Nephron (organoid): ENCODE results near the gene NOP10.
"Not testable (repeated sequence)": the region's sequence is repeated elsewhere in the genome, so short reads cannot be mapped to it uniquely, and the experiment has no call there.

Experiments
- H3K27ac Mint-ChIP-seq, 3 experiments: 2 replicates each; pipeline ENCODE4 v1.8.0; 2020; ENCODE audit warnings: mixed read lengths in 3 of 3, mild to moderate bottlenecking in 2 of 3, moderate library complexity in 1 of 3
- H3K27me3 Mint-ChIP-seq: 2 replicates; pipeline ENCODE4 v1.8.0; 2021; ENCODE audit warnings: low read depth, mild to moderate bottlenecking, moderate library complexity, mixed read lengths
- H3K36me3 Mint-ChIP-seq: 2 replicates; pipeline ENCODE4 v1.8.0; 2020; ENCODE audit warnings: low read depth, mixed read lengths
- H3K4me1 Mint-ChIP-seq: 2 replicates; pipeline ENCODE4 v1.8.0; 2020; ENCODE audit warnings: mixed read lengths
- H3K4me3 Mint-ChIP-seq, 3 experiments: 2 replicates each; pipeline ENCODE4 v1.8.0; 2020; ENCODE audit warnings: mild to moderate bottlenecking in 3 of 3, mixed read lengths in 3 of 3, moderate library complexity in 2 of 3
- H3K9me3 Mint-ChIP-seq: 2 replicates; pipeline ENCODE4 v1.8.0; 2020; ENCODE audit warnings: mixed read lengths
- CTCF ChIP-seq, 3 experiments: fragments of 200-600 bp; sonication (generic); IDR thresholded peaks; one replicate each; pipeline ENCODE4 v1.5.0; 2021; ENCODE audit warnings: antibody characterized with exemption in 3 of 3; ENCODE audit not compliant: unreplicated experiment in 3 of 3

The NOP10 gene

GRCh38 chr15:34342737-34343575 lies at the start of gene NOP10, which contains the start of gene NUTM1:
Gene NOP10 (minus strand): TSS chr15:34343136. CDS start chr15:34343073, 63 bp downstream.
Gene NUTM1 (plus strand): TSS chr15:34343315. CDS start chr15:34343697, 382 bp downstream.
- Mint-ChIP-seq H3K4me1 (peaks cover 10% of the 10 kb centered on the region), H3K36me3 (peaks cover 16% of the 10 kb centered on the region), H3K9me3 (no peaks in the 10 kb centered on the region), H3K4me3 (peak within 1 kb of the TSS in 1 of 3 experiments; percentile 95), H3K27me3 (no peaks in the 10 kb centered on the region), H3K27ac (peak within 1 kb of the TSS in 2 of 3 experiments; percentile 90)
- TF ChIP-seq CTCF (IDR thresholded peaks at IDR 0.05; ENCODE audit: unreplicated experiment in 3 of 3) = peak; percentile 94 to 95 (median 94)

- H3K36me3 Mint-ChIP-seq, H3K27ac Mint-ChIP-seq, H3K9me3 Mint-ChIP-seq, H3K27me3 Mint-ChIP-seq, H3K4me3 Mint-ChIP-seq, H3K4me1 Mint-ChIP-seq: not testable (repeated sequence)
These were observed 46.7 kb upstream of the NOP10 start for GRCh38 chr15:34389594-34390086.

GRCh38 chr15:34381829-34382521 lies 39.0 kb upstream of the NOP10 start:
- H3K9me3 Mint-ChIP-seq, H3K27ac Mint-ChIP-seq, H3K4me3 Mint-ChIP-seq, H3K27me3 Mint-ChIP-seq, H3K36me3 Mint-ChIP-seq, H3K4me1 Mint-ChIP-seq: not testable (repeated sequence)

GRCh38 chr15:34380491-34380890 lies 37.6 kb upstream of the NOP10 start:
- not testable (repeated sequence) for H3K36me3 Mint-ChIP-seq, H3K4me1 Mint-ChIP-seq, H3K27me3 Mint-ChIP-seq, H3K27ac Mint-ChIP-seq, H3K4me3 Mint-ChIP-seq, H3K9me3 Mint-ChIP-seq

GRCh38 chr15:34376856-34377255 lies 33.9 kb upstream of the NOP10 start:
- no peaks in the 10 kb centered on the region for H3K27me3 Mint-ChIP-seq
- no peak for TF ChIP-seq CTCF (IDR thresholded peaks at IDR 0.05; ENCODE audit: unreplicated experiment in 3 of 3)
- peaks cover 4% of the 10 kb centered on the region for H3K36me3 Mint-ChIP-seq
- H3K4me3 Mint-ChIP-seq = no peak overlapping the region
- H3K9me3 Mint-ChIP-seq = no peaks in the 10 kb centered on the region
- H3K27ac Mint-ChIP-seq = no peak overlapping the region
- H3K4me1 Mint-ChIP-seq = no peaks in the 10 kb centered on the region

- not testable (repeated sequence) for H3K4me3 Mint-ChIP-seq, H3K27me3 Mint-ChIP-seq, H3K36me3 Mint-ChIP-seq, H3K9me3 Mint-ChIP-seq, H3K4me1 Mint-ChIP-seq, H3K27ac Mint-ChIP-seq
These were observed 32.6 kb upstream of the NOP10 start for GRCh38 chr15:34375541-34375940.

GRCh38 chr15:34374816-34375215 lies 31.9 kb upstream of the NOP10 start:
- H3K27me3 Mint-ChIP-seq = no peaks in the 10 kb centered on the region
- no peak for TF ChIP-seq CTCF (IDR thresholded peaks at IDR 0.05; ENCODE audit: unreplicated experiment in 3 of 3)
- H3K4me1 Mint-ChIP-seq = peaks cover 6% of the 10 kb centered on the region
- peaks cover 4% of the 10 kb centered on the region for H3K36me3 Mint-ChIP-seq
- no peak overlapping the region for H3K27ac Mint-ChIP-seq
- no peak overlapping the region for H3K4me3 Mint-ChIP-seq
- no peaks in the 10 kb centered on the region for H3K9me3 Mint-ChIP-seq
